NOMO-1 treated with DMSO at 0.1 percent for 48 hours (cell line): ENCODE data around the gene KCNIP3.

Experiments
- DNase-seq: peaks from one replicate; lab custom pipeline; 2025; ENCODE audit not compliant: unreplicated experiment; lab: John Stamatoyannopoulos, UW

The KCNIP3 gene

GRCh38 chr2:95312543-95313201 is 15.5 kb downstream of the KCNIP3 start:
- DNase-seq: no peak

DNA sequence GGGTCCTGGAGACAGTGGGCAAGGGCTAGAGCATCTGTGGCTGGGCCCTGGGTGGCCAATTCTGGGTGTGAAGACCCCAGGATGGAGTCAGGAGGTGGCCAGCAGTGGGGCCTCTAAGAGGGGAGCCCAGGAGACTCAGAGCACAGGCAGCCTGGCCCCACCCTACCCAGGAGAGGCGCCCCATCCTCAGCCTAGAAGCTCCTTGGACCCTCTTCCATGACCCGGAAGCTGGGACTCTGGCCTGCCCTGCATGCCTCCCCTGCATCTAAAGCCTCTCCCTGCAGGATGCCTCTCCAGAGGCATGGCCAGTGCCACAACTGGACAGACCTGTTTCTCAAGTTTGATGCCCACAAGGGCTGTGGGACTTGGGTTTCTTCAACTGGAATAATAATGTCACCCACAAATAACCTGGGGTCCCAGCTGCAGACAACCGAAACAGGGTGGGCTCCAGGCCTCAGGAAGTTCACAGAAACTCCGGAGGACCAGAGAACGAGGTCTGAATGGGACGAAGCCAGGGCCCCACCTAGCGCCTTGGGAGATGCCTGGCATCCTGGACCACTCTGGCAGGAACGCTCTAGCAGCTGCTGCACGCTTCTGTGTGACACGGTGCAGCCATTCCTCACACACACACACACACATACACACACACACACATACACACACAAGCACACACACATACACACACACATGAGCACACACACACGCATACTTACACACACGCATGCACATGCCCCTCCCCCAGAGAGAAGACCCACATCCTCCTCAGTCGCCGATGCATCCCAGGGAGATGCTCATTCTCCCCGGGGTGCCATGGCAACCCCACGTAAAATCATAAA is 16.4 kb downstream of the KCNIP3 start:
- DNase-seq: no peak

- no peak for DNase-seq
Observed at GRCh38 chr2:95314598-95314963, 17.4 kb downstream of the KCNIP3 start.

GRCh38 chr2:95314964-95315611 is 17.9 kb downstream of the KCNIP3 start:
- DNase-seq: no peak

DNA sequence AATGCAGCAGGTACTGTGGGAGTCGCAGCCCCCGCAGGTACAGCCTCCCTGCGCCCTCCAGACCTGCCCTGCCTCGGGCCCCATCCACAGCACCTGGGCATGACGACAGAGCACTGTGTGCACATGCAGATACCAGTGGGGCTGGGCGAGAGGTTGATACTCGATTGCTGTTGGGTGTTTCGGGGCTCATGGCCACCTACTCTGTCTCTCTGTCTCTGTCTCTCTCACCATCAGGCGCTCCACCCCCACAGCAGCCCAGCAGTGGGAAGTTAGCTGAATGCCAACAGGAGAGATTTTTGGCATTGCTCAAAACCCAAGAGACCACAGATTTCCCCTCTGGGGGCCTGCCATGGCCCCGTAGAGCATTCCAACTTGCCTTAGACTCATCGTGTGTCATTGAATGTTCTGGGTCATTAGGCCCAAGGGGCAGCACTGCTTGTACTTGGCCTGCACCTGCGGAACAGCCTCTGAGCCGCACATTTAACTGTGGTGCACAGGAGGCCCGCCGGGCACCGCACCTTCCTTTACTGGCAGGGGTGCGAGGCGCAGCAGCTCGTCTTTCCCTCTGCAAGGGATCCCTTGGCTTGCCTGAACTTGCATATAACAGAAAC is 18.8 kb downstream of the KCNIP3 start:
- DNase-seq: no peak

DNA sequence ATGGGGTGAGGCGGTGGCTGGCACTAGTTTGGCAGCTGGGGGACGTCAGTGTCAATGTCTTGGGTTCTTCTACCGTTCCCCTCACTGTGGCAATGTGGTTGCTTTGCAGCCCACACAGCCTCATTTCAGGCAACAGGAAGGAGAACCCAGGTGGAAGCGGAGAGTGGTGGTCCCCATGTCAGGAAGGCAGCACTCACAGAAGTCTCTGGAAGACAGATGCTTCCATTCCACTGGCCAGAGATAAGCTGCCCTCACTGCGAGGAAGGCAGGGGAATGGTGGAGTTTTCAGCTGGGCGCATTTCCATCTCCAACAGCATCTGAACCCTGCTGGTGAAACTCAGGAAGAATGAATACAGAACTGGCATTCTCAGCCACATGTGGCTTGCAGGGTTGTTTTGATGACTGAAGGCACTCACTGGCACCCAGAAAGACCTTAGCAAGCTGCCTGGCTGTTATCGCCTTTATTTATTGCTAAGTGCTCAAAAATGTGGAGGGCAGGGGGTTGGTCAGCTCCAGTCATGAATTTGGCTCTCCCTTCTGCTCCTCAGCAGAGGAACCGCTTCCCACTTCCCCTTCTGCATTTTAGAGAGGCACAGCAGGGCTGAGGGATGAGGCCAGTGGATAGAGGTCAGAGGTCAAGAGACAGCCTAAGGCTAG is 19.4 kb downstream of the KCNIP3 start:
- peak; percentile 20 for DNase-seq

- no peak for DNase-seq
Observed at GRCh38 chr2:95317123-95317500, 20.0 kb downstream of the KCNIP3 start.

GRCh38 chr2:95317665-95318425 is 20.7 kb downstream of the KCNIP3 start:
- no peak for DNase-seq

DNA sequence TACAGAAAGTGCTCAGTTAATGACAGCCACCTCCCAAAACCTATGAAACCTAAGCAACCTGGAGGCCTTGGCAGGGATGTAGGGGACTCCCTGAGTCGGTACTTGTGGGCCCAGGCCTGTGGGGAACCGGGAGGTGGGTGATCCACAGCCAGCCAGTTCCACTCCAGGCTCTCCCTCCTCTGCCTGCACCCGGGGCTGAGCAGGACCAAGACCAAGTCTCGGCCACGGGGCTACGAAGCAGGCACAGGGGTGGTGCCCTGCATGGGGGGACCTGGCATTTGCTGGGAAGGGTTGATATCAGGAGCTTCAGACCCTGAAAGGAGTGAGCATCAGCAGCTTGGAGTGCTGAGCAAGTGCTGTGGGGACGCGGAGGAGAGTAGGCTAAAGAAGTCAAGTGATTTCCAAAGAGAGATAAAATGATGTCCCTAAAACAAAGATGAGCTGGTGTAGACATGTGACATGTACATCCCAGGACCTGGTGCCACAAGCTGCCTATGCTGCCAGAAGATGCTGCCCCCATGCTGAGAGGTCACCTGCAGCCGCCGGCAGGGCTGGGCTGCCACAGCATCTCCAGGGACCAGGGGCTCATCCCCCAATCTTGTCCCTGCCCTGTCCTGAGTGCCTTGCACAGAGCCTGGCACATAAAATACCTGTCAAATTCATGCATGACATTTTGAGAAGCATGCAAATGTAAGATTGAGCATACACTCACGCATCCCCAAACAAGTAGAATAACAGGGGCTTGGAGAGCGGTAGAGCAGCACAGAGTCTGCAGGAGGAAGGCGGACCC is 21.5 kb downstream of the KCNIP3 start:
- no peak for DNase-seq

GRCh38 chr2:95319481-95320343 is 22.6 kb downstream of the KCNIP3 start:
- DNase-seq: no peak

DNA sequence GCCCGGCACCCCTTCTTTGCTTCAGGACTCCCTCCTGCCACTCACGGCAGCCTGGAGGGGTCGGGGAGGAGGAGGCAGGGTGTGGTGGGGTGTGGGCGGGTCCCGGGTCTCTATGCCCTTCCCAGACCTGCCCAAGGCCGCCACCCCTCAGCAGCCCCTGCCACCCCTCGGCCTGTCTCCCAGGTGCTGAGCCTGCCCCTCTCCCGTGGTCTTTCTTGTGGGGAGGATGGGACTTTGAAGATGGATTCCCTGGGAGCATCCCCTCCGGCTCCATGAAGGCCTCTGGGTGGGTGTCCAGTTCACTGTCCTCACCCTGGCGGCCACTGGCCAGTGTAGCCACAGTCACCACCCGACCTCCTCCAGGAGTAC is 23.2 kb downstream of the KCNIP3 start:
- DNase-seq: no peak

DNA sequence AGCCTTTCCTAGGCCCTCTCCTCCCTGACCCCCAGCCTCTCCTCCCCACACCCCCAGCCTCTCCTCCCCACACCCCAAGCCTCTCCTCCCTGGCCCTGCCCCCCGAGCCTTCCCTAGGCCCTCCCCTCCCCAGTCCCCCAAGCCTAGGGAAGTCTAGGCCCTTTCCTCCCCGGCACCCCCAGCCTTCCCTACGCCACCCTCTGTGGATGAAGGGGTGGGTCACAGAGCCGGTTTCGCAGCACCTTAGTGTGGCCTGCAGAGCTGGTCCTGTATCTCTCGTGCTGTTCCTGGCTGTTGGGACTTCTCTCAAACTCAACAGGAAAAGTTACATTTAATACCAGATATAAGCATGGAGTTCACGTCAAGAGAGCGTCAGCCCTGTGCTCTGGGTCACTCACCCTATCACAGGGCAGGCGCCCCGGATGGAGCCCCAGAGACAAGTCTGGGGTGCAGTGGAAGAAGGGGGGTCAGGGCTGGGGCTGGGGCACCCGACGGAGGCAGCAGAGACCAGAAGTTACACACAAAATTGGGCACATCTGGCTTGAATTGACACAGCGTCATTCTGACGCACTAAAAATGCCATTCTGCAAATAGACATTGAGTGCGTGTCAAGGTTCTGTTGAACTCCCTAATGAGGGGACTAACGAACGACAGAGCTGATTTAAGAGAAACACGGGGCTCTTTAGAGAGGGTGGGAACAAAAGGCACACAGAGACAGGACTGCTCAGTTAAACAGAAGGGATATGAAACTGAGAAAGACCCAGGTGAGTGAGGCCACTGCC is 24.0 kb downstream of the KCNIP3 start:
- no peak for DNase-seq

- no peak for DNase-seq
Observed at GRCh38 chr2:95323347-95324155, 26.4 kb downstream of the KCNIP3 start.

GRCh38 chr2:95325026-95325425 is 27.9 kb downstream of the KCNIP3 start:
- no peak for DNase-seq

DNA sequence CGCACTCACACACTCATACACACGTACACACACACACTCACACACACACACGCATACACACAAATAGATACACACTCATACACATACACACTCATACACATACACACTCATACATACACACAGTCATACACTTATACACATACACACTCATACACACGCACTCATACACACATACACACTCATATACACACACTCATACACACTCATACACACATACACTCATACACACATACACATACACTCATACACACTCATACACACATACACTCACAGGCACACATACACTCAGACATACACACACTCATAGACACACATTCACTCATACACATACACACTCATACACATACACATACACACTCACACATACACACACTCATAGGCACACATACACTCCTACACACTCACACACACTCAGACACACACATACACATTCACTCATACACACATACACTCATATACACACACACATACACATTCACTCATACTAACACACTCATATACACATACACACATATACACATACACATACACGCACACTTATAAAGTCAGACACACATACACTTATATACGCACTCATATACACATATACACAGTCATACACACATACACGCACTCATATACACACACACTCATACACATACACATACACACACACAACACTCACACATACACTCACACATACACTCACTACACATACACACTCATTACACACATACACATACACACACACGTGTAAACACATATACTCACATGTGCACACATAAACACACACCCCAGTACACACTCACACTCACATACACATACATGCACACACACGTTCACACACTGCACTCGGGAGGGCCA is 28.7 kb downstream of the KCNIP3 start:
- DNase-seq: no peak

DNA sequence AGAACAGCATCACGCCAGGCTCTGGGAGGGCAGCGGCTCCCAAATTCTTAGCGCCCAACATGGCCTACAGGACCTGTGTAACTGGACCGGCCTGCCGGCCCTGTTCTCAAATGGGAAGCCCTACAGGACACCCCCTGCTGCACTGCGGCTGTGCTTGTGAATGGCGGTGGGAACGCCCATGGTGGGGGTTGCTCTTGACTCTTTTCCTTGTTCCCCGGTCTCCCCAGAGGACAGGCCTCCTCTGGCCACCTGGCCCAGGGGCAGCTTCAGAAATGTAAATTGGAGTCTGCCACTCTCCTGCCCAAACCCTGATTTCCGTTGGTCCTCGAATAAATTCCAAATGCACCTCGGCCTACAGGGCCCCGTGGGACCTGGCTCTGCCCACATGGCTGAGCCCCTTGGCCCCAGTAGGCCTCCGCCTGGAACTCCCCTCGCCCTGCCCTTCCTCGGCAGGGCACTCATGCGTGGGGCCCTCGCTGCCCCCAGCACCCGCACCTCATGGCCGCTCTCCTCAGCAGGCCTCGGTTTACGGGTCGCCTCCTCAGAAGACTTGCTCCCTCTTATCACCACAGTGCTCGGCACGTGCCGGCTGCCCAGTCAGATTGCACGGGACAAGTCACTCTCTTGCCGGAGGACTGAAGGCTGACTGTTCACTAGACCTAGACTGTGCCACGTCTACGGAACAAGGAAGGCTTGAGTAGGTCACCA is 29.4 kb downstream of the KCNIP3 start:
- DNase-seq: no peak
